ENCODE data around the gene LHX8. TPM values are rescaled to one million over a fixed set of nuclear protein-coding genes. Genes with fewer than 3 reads are reported as not detected.

Gene LHX8
- total and polyA plus RNA-seq, 2 of the 13 experiments (the other 11 are each of a cell fraction or from before 2014, with no cell fraction given): not detected

- TF ChIP-seq NFAT5 (CRISPR knock-in tag; IDR thresholded peaks at IDR 0.05): no peak
Observed at GRCh38 chr1:75132812-75133619, 1.2 kb upstream of the LHX8 start (continued).

- ATAC-seq (peak; percentile 23; the same call in 1 of the 3 replicates), FAIRE-seq (no peak), DNase-seq (ENCODE audit: low spot score) (no peak)
- Histone ChIP-seq H4K20me1 (ENCODE audit: insufficient read depth, low read length) (no peaks in the 10 kb centered on the region), H3K27ac (ENCODE audit: extremely low read length, insufficient read depth, low read length) (no peak overlapping the region), H3K4me2 (ENCODE audit: low read depth, low read length) (peak overlapping the region; percentile 13; the same call in 1 of the 2 replicates), H3K36me3 (replicated peaks in 1 of 2; ENCODE audit: control insufficient read depth in 1 of 2, insufficient read depth in 2 of 2, low read length in 2 of 2) (no peaks in the 10 kb centered on the region), H3K9ac (ENCODE audit: insufficient read depth, low read depth, low read length) (no peak overlapping the region), H3K4me3 (replicated peaks in 1 of 3; ENCODE audit: insufficient read depth in 1 of 3, low read depth in 2 of 3, low read length in 3 of 3) (no peak overlapping the region), H3K9me3 (ENCODE audit: low read length) (no peaks in the 10 kb centered on the region), H2AFZ (ENCODE audit: low read length) (no peak overlapping the region), H3K4me1 (ENCODE audit: insufficient read depth, low read length) (peaks cover 7% of the 10 kb centered on the region; the same call in 1 of the 2 replicates), H3K79me2 (ENCODE audit: insufficient read depth, low read length) (no peaks in the 10 kb centered on the region), H3K27me3 (ENCODE audit: control insufficient read depth in 1 of 2, insufficient read depth in 2 of 2, low read length in 2 of 2) (peaks cover 9 to 67% of the 10 kb centered on the region in 2 experiments)
- CTCF ChIA-PET (ENCODE audit: low intra/inter-chr PET ratio, low total read pairs): no interaction called here
- no peak for TF ChIP-seq HOXA5 (CRISPR knock-in tag; IDR thresholded peaks at IDR 0.05)
- no peak for TF ChIP-seq ZNF720 (CRISPR knock-in tag; IDR thresholded peaks at IDR 0.05)
- no peak for TF ChIP-seq CCAR2 (optimal IDR thresholded peaks at IDR 0.05; ENCODE audit: low read depth, low read length)
- no peak for TF ChIP-seq ZNF740 (CRISPR knock-in tag; IDR thresholded peaks at IDR 0.05)
- 0 out of 2 replicates have a peak, but pooled peaks have one; percentile 57 for TF ChIP-seq MTF2 (CRISPR knock-in tag; IDR thresholded peaks at IDR 0.05; ENCODE audit: borderline replicate concordance)
- no peak for TF ChIP-seq ARNTL (CRISPR knock-in tag; IDR thresholded peaks at IDR 0.05)
- TF ChIP-seq ZNF484 (CRISPR knock-in tag; IDR thresholded peaks at IDR 0.05; ENCODE audit: borderline replicate concordance, low read depth): no peak
- no peak for TF ChIP-seq SNRNP70 (IDR thresholded peaks at IDR 0.05; ENCODE audit: low read depth, low read length)
- whole genome bisulfite sequencing (ENCODE audit: low lambda C conversion rate): 28% methylated on average over 29 of the region's 54 CpGs
- intact Hi-C loops (cut with micrococcal nuclease; ENCODE audit: unreplicated experiment) (no loop called here), in situ Hi-C loops (cut with HindIII; ENCODE audit: extremely low pct_ligation_motif_present, low pct_unique_long_range_greater_than_20kb) (no loop called here)
- POLR2A ChIA-PET: no interaction called here
- no TSS peak for BruUV-seq (replicated peaks)
Observed at GRCh38 chr1:75134647-75135572, 722 bp downstream of the LHX8 start.

Data from HepG2 (cell line).